NCI-H82 (cell line): ENCODE measurements around the gene HMGXB4.

Source experiments
- DNase-seq: peaks from one replicate; lab custom pipeline; 2025; lab: John Stamatoyannopoulos, UW

HMGXB4 gene

DNA sequence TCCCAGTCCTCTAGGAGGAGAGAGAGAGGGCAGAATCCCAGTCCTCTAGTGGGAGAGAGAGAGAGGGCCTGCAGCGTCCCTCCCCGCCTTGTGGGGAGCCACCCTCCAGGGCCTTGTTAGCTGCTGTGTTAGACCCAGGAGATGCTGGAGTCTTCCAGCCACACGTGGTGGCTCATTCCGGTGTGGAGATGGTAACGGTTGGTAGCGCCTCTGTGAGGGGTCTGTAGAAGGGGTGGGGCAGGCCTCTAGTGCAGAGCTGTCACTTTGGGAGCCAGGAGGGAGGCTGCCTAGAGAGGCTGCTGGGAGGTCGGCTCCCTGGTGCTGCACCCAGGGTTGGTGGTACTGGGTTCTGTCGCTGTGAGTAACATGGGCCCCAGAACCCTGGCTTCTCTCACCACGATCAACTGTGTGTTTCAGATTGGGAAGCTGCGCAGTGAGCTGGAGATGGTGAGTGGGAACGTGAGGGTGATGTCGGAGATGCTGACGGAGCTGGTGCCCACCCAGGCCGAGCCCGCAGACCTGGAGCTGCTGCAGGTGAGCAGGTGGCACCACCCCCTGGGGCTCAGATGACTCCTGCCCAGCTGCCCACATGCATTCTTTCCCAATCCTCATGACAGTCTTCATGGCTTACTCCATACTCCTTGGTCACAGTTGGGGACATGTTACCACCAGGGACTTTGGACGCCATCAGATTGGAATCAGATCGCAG, 69.7 kb downstream of the HMGXB4 start:
- no peak for DNase-seq

GRCh38 chr22:35327690-35328471, 70.6 kb downstream of the HMGXB4 start:
- no peak for DNase-seq

DNA sequence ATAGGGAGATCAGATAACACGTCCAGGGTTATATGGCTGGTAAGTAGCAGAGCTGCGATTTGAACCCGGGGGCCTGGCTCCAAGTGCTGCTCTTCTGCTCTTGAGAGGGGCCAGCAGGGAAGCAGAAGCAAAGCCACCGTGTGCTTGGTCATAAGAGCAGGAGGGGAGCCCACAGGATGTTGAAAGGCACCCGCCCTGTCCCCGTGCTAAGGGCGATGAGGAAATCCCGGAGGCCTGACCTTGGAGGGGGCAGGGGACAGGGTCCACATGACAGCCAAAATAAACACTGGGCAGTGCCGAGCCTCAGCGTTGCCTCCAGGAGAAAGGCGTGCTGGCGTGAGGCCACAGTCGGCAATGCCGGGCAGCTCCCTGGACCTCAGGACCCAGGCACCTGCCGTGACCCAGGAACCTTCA, 71.2 kb downstream of the HMGXB4 start:
- no peak for DNase-seq

DNA sequence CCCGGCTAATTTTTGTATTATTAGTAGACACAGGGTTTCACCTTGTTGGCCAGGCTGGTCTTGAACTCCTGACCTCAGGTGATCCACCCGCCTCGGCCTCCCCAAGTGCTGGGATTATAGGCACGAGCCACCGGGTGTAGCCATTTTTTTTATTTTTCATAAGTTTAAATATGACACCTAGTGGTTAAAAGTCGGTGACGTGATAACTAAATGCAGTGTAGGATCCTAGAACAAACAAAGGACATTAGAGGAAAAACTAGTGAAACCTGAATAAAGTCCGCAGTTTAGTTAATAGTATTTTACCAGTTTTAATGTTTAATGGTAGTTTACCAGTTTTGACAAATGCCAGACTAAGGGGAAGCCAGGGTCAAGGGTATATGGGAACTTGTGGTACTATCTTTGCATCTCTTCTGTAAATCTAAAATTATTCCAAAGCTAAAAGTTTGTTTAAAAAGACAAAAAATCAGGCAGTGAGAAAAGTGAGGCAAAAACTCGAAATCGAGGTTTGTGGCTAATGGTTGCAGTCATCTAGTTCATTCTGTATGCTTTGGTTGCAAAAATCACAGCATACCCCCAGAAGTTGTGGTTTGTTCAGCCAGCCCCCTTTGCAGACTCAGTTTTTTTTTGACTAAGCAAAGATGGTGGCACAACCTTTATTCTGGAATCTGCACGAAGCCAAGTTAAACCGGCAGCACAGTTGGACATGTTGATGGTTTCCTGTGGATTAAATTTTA, 72.0 kb downstream of the HMGXB4 start:
- no peak for DNase-seq

- no peak for DNase-seq
Measured at GRCh38 chr22:35330258-35330861, 73.1 kb downstream of the HMGXB4 start.

GRCh38 chr22:35332278-35332677, 75.0 kb downstream of the HMGXB4 start:
- no peak for DNase-seq

DNA sequence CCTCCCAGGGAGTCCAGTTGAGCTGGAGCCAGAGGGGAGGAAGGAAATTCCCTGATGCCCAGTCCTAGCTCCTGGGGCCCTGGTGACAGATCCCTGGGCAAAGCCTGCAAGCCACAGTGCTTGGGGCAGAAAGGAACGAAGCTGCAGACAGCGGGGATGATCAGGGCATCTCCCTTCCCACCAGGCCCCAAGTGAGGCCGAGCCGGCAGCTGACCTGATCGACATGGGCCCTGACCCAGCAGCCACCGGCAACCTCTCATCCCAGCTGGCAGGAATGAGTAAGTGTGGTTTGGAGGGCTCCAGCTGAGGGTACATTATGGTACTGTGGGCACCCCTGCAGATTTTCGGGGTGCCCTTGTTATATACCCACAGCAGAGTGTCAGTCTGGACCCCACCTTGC, 75.9 kb downstream of the HMGXB4 start:
- DNase-seq, result no peak

DNA sequence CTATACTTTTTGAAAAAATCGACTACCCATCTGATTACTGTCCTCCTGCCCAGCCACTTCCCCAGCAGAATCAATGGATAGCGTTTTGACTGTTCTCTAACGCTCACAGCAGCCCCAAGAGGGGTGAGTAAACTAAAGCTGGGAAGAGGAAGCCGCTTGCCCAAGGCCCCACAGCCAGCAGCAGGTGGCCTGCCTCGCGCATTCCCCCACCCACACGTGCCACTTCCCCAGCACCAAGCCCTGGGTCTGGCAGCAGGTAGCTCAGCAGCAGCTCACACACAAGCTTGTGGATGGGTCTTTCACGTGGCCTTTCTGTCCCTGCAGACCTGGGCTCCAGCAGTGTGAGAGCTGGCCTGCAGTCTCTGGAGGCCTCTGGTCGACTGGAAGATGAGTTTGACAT, 76.7 kb downstream of the HMGXB4 start:
- DNase-seq, result no peak

- DNase-seq, result no peak
Measured at GRCh38 chr22:35335468-35335867, 78.2 kb downstream of the HMGXB4 start.

DNA sequence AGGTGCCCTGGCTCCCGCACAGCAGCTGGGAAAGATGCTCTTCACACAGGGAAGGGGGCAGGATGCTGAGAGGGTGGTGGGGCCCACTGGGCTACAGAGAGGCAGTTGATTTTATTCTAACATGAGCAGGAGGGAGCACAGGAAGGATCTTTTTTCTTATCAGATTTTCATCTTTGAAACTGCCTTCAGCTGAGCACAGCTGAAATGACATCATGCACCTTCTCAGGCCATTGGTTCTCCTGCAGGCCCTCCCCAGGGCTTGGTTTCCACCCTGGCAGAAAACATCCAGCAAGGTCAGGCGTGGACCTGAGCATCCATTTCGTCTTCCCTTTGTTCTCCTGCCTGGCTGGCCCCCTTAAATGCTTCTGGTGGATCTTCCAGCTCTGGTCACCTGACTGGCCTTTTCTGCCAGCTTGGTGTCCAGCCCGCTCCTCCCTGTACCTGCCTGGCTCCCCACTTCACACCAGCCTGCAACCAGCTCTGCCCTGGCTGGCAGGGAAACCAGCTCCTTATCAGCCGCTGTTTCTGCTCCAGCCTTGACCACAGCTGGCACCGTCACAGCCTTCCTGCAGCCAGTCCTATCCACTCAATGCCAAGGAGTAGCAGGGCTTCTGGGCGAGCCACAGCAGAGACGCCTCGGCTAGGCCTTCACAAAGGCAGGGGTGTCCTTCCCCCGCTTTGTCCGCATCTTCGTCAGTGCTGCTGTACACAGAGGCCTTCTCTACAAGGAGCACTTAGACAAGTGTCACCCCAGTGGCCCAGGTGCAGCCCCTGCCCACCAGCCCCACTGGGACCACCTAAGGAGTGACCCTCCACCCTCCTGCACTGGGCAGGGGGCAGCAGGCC, 78.9 kb downstream of the HMGXB4 start:
- DNase-seq, result no peak

DNA sequence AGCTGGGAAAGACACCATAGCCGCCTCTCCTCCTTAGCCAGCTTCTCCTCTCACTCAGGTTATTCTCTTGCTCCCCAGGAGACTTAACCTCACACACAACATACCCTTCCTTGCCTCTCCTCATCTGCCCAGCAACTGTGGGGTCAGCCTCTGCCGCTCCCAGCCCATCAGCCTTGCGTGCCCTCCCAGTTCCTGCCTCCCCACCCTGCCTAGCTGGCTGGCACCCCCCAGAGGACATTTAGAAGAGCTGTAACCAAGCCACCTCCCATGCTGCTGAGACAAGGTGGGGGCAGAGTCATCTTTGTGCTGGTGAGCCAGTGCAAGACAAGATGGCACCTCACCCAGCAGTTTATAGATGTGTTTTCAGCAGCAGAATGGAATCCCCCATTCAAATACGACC, 80.6 kb downstream of the HMGXB4 start:
- peak; percentile 3 for DNase-seq

- DNase-seq, result no peak
Measured at GRCh38 chr22:35341090-35341874, 84.0 kb downstream of the HMGXB4 start.

DNA sequence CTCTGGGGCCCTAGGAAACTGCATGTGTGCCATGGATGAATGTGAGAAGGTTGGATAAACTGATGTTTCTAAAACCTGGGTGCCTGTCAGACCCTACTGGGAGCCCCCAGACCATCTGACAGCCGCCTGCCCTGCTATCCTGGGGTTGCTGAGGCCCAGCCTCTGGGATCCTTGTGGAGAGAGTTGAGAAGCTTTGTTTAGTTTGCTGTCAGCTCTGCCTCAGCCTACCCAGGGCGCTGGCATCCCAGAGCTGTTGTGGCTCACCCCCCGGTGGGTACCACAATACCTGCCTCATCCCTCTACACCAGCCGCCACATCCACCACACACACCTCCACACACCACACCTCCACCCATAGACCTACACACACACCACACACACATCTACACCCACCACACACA, 85.1 kb downstream of the HMGXB4 start:
- no peak for DNase-seq

GRCh38 chr22:35343664-35344550, 86.6 kb downstream of the HMGXB4 start:
- DNase-seq, result no peak

- DNase-seq, result no peak
Measured at GRCh38 chr22:35344956-35345690, 87.8 kb downstream of the HMGXB4 start.
